Naive B cell (primary cell): Measurements from ENCODE around the gene OLFML3. TPM values are rescaled to one million over a fixed set of nuclear protein-coding genes. Genes with fewer than 3 reads are reported as not detected.

Experiments used
- ATAC-seq, 2 donors: fragments of 150-1000 bp; cut with Tn5 transposase; 2 replicates each; pipeline ENCODE4 v1.10.0; 2021; ENCODE audit warnings: low read depth in 2 of 2, mild to moderate bottlenecking in 2 of 2, moderate library complexity in 2 of 2
- DNase-seq: peaks from one replicate; pipeline ENCODE4 v3.0.0; 2022
- H3K27ac Mint-ChIP-seq, 6 donors: one replicate each; pipeline ENCODE4 v1.8.0; 2020 to 2022; ENCODE audit warnings: mild to moderate bottlenecking in 6 of 6, mixed read lengths in 6 of 6, moderate library complexity in 5 of 6, inconsistent platforms in 2 of 6
- H3K27me3 Mint-ChIP-seq, 3 donors: one replicate each; pipeline ENCODE4 v1.8.0; 2021 to 2022; ENCODE audit warnings: mixed read lengths in 3 of 3, mild to moderate bottlenecking in 1 of 3
- H3K36me3 Mint-ChIP-seq, 2 donors: one replicate each; pipeline ENCODE4 v1.8.0; 2020 to 2022; ENCODE audit warnings: mixed read lengths in 2 of 2, inconsistent platforms in 1 of 2, mild to moderate bottlenecking in 1 of 2
- H3K4me1 Mint-ChIP-seq, 3 donors: one replicate each; pipeline ENCODE4 v1.8.0; 2020 to 2022; ENCODE audit warnings: mixed read lengths in 3 of 3, inconsistent platforms in 1 of 3, mild to moderate bottlenecking in 1 of 3, moderate library complexity in 1 of 3
- H3K4me3 Mint-ChIP-seq, 8 donors: one replicate each; pipeline ENCODE4 v1.8.0; 2020 to 2022; ENCODE audit warnings: mild to moderate bottlenecking in 8 of 8, mixed read lengths in 8 of 8, moderate library complexity in 8 of 8, inconsistent platforms in 2 of 8
- H3K9me3 Mint-ChIP-seq, 7 donors: one replicate each; pipeline ENCODE4 v1.8.0; 2020 to 2022; ENCODE audit warnings: mixed read lengths in 7 of 7, mild to moderate bottlenecking in 5 of 7, inconsistent platforms in 2 of 7, moderate library complexity in 1 of 7
- polyA plus RNA-seq, 6 donors: library from polyadenylated mRNA; unstranded; fragments of 300-500 nt; fragmentation: Illumina TruSeq; gene quantifications; one replicate each; pipeline ENCODE4 v1.2.3, GENCODE V29; 2021; ENCODE audit warnings: low read depth in 6 of 6

Gene OLFML3
- polyA plus RNA-seq, 6 donors from 2014 or later, result not detected

DNA sequence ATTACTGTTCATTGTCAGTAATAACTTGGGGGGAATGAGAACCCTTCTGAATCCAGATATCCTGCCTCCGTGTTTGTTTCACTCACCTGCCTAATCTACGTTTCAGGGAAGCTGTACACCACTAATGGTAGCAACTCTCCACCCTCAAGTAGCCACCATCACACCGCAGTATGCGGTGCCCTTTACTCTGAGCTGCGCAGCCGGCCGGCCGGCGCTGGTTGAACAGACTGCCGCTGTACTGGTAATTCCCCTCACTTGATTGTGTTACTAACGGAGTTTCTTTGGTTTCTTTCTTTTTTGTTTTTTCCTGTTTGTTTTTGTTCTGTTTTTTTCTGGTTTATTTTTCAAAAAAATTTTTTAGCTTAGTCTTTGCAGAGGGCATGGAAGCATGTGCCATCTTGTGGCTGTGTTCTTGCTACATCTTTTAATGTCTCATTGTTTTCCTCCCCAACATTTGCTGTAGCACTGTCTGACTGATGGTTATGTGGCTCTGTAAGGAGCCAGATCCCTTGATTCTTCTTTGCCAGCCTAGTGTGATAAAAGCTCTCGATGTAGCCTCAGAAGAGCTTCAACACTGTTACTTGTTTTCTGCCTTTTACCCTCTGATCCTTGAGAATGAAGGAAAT lies 15.9 kb upstream of the OLFML3 start:
- no peaks in the 10 kb centered on the region for H3K4me1 Mint-ChIP-seq
- H3K36me3 Mint-ChIP-seq, result peaks cover 37 to 54% of the 10 kb centered on the region in 2 donors
- no peaks in the 10 kb centered on the region for H3K27me3 Mint-ChIP-seq
- DNase-seq, result no peak
- H3K27ac Mint-ChIP-seq, result peak overlapping the region in 2 of 6 donors; percentile 5 to 20
- peaks cover 0 to 2% (median 0%) of the 10 kb centered on the region in 7 donors for H3K9me3 Mint-ChIP-seq
- H3K4me3 Mint-ChIP-seq, result no peak overlapping the region
- ATAC-seq, result no peak

DNA sequence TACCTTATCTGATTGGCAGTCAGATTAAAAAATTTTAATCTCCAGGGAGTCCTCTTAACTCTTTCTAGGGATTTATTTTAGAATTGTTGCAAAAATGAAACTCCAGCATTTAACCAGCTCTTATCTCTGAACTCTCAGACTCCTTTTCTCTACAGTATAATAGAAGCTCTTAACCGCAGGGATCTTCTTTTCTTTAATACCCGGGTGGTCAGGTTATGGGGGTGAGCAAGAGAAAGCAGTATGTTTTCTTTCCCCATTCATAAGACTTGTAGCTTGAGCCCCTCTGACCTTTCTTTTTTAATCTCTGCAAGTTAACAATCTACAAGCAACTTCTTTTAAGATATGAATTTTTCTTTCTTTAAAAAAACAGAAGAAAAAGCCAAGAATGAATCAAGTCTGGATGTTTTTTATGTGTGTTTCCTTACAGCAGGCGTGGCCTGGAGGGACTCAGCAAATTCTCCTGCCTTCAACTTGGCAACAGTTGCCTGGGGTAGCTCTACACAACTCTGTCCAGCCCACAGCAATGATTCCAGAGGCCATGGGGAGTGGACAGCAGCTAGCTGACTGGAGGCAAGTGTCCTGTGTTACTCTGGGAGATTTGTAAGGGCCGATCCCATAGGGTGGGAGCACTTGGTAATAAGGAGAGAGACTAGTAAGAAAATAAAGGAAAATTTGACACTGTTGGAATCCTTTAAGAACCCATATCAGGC lies 13.4 kb upstream of the OLFML3 start:
- Mint-ChIP-seq H3K36me3 (peaks cover 42 to 64% of the 10 kb centered on the region in 2 donors), H3K27me3 (no peaks in the 10 kb centered on the region), H3K4me3 (no peak overlapping the region), H3K4me1 (no peaks in the 10 kb centered on the region), H3K9me3 (peaks cover 0 to 2% (median 0%) of the 10 kb centered on the region in 7 donors), H3K27ac (peak overlapping the region in 3 of 6 donors; percentile 44 to 94 (median 83))
- ATAC-seq (no peak), DNase-seq (no peak)

GRCh38 chr1:113972954-113973353 lies 6.3 kb upstream of the OLFML3 start:
- no peak for ATAC-seq
- H3K4me3 Mint-ChIP-seq, result no peak overlapping the region
- H3K27me3 Mint-ChIP-seq, result no peaks in the 10 kb centered on the region
- H3K27ac Mint-ChIP-seq, result peak overlapping the region in 2 of 6 donors; percentile 15 to 34
- H3K36me3 Mint-ChIP-seq, result peaks cover 36 to 43% of the 10 kb centered on the region in 2 donors
- no peaks in the 10 kb centered on the region for H3K9me3 Mint-ChIP-seq
- peaks cover 0 to 9% (median 3%) of the 10 kb centered on the region in 3 donors for H3K4me1 Mint-ChIP-seq
- DNase-seq, result no peak

GRCh38 chr1:113975211-113975895 lies 3.9 kb upstream of the OLFML3 start:
- peaks cover 7 to 13% (median 10%) of the 10 kb centered on the region in 3 donors for H3K4me1 Mint-ChIP-seq
- peaks cover 18 to 27% of the 10 kb centered on the region in 2 donors for H3K36me3 Mint-ChIP-seq
- H3K4me3 Mint-ChIP-seq, result no peak overlapping the region
- H3K27me3 Mint-ChIP-seq, result no peaks in the 10 kb centered on the region
- ATAC-seq, result no peak
- peak overlapping the region in 2 of 6 donors; percentile 10 to 95 for H3K27ac Mint-ChIP-seq
- DNase-seq, result no peak
- no peaks in the 10 kb centered on the region for H3K9me3 Mint-ChIP-seq

- H3K27ac Mint-ChIP-seq, result peak overlapping the region in 3 of 6 donors; percentile 26 to 67 (median 36)
- ATAC-seq, result peak in 1 of 2 donors; percentile 16
- H3K9me3 Mint-ChIP-seq, result no peaks in the 10 kb centered on the region
- DNase-seq, result no peak
- H3K36me3 Mint-ChIP-seq, result peaks cover 14 to 25% of the 10 kb centered on the region in 2 donors
- peaks cover 7 to 13% (median 10%) of the 10 kb centered on the region in 3 donors for H3K4me1 Mint-ChIP-seq
- H3K4me3 Mint-ChIP-seq, result no peak overlapping the region
- H3K27me3 Mint-ChIP-seq, result no peaks in the 10 kb centered on the region
These were observed 2.5 kb upstream of the OLFML3 start for GRCh38 chr1:113976609-113977278.

DNA sequence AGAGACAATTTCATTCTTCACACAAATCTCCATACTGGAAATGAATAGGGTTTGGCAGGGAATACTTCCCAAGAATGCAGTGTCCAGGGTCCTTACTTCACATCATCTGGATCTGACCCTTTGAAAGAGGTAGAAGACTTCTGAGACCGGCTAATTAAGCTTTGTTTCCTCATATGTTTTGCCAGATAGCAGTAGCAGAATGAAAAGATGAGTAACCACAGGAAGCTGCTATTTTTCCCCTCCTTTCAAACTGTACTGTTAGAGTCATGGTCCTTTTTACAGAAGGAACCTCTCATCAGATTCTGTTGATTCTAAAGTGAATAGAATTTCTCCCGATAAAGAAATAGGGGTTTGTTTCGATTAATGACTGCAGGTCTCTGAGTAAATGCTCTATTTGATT lies 1.4 kb upstream of the OLFML3 start:
- peaks cover 3 to 13% of the 10 kb centered on the region in 2 donors for H3K36me3 Mint-ChIP-seq
- ATAC-seq (no peak), DNase-seq (no peak)
- peaks cover 11 to 14% (median 13%) of the 10 kb centered on the region in 3 donors for H3K4me1 Mint-ChIP-seq
- no peak overlapping the region for H3K4me3 Mint-ChIP-seq
- peak overlapping the region in 1 of 6 donors; percentile 72 for H3K27ac Mint-ChIP-seq
- H3K9me3 Mint-ChIP-seq, result no peaks in the 10 kb centered on the region
- H3K27me3 Mint-ChIP-seq, result no peaks in the 10 kb centered on the region

DNA sequence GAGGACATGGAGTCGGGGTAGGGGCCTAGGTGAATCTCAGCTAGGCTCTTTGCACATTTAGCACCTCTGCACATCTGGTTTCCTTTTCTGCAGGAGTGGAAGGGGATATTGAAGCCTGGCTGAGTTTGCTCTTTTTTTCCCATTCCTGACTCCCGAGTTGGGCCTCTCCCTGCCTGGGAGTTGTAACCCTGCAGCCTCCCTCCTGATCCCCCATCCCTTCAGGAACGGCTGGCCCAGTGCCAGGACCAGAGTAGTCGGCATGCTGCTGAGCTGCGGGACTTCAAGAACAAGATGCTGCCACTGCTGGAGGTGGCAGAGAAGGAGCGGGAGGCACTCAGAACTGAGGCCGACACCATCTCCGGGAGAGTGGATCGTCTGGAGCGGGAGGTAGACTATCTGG lies 836 bp downstream of the OLFML3 start:
- peaks cover 0 to 2% of the 10 kb centered on the region in 2 donors for H3K36me3 Mint-ChIP-seq
- DNase-seq, result no peak
- H3K4me3 Mint-ChIP-seq, result no peak overlapping the region
- no peak overlapping the region for H3K27ac Mint-ChIP-seq
- H3K27me3 Mint-ChIP-seq, result no peaks in the 10 kb centered on the region
- H3K9me3 Mint-ChIP-seq, result no peaks in the 10 kb centered on the region
- H3K4me1 Mint-ChIP-seq, result peaks cover 8 to 20% (median 13%) of the 10 kb centered on the region in 3 donors
- ATAC-seq, result no peak

- Mint-ChIP-seq H3K9me3 (peaks cover 0 to 4% (median 0%) of the 10 kb centered on the region in 7 donors), H3K27me3 (peaks cover 0 to 9% (median 0%) of the 10 kb centered on the region in 3 donors), H3K27ac (peak overlapping the region in 1 of 6 donors; percentile 91), H3K36me3 (peaks cover 0 to 8% of the 10 kb centered on the region in 2 donors), H3K4me1 (peaks cover 4 to 20% (median 8%) of the 10 kb centered on the region in 3 donors), H3K4me3 (peak overlapping the region in 1 of 8 donors; percentile 50)
- DNase-seq, result no peak
- ATAC-seq, result no peak
These were observed 3.0 kb downstream of the OLFML3 start for GRCh38 chr1:113981962-113982931.

DNA sequence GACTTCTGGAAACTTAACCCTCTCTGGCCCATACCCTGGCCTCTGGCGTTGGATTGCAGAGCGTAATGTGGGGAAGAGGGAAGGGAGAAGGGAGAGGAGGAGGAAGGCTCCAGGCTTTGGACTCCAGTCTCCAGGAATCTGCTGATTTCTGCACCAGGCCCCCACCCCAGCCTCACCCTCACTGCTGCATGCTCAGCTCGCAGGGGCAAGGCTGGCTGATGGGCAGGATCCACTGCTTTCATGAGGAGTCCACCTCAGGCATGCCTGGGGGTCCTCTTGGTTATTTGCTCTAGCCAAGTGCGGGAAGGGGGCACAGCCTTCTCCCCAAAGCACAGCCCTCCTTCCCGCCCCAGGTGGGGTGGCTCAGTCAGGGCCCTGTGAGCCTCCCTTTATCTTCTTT lies 3.7 kb downstream of the OLFML3 start:
- Mint-ChIP-seq H3K27ac (peak overlapping the region in 1 of 6 donors; percentile 91), H3K4me3 (peak overlapping the region in 1 of 8 donors; percentile 50), H3K27me3 (peaks cover 0 to 14% (median 0%) of the 10 kb centered on the region in 3 donors), H3K4me1 (peaks cover 4 to 20% (median 8%) of the 10 kb centered on the region in 3 donors), H3K36me3 (peaks cover 0 to 8% of the 10 kb centered on the region in 2 donors), H3K9me3 (peaks cover 0 to 4% (median 0%) of the 10 kb centered on the region in 7 donors)
- ATAC-seq (no peak), DNase-seq (no peak)

DNA sequence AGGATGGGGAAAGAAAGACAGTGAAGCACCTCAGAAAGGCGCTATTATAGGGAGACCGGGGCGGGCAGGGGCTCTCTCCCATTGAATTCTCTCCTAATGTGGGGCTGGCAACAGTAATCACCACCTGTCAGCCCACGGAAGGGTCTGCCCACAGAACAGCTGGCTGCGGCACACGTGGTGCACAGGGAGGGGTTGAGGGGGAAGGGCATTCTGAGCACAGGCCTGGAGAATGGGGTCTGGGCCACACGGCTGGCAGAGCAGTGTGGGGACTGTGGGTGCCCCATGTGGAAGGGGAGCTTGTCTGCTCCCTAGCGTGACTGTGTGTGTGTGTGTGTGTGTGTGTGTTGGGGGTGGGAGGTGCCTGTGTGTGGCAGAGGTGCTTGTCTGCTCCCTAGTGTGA lies 4.1 kb downstream of the OLFML3 start:
- peak overlapping the region in 1 of 6 donors; percentile 33 for H3K27ac Mint-ChIP-seq
- ATAC-seq, result no peak
- peaks cover 0 to 14% (median 0%) of the 10 kb centered on the region in 3 donors for H3K27me3 Mint-ChIP-seq
- H3K9me3 Mint-ChIP-seq, result peaks cover 0 to 5% (median 0%) of the 10 kb centered on the region in 7 donors
- no peak for DNase-seq
- peaks cover 4 to 20% (median 8%) of the 10 kb centered on the region in 3 donors for H3K4me1 Mint-ChIP-seq
- no peak overlapping the region for H3K4me3 Mint-ChIP-seq
- peaks cover 0 to 8% of the 10 kb centered on the region in 2 donors for H3K36me3 Mint-ChIP-seq

DNA sequence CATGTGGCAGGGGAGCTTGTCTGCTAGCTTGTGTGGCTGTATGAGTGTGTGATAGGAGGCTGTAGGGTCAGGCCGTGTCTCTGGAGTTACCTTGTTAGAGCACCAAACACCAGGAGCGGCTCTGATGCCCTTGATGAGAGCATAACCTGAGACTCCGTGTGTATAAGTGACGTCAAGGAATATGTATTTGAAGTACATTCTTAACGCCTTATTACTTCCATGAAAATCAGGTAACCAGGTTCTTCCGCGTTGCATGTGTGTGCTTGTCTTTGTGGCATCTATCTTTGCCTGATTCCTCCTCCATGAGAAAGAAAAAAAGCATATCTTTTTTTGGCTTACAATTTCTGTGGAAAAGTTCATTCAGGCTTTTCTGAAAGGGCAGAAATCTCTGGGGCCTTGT lies 4.6 kb downstream of the OLFML3 start:
- H3K4me1 Mint-ChIP-seq, result peaks cover 3 to 17% (median 8%) of the 10 kb centered on the region in 3 donors
- no peak for DNase-seq
- H3K27ac Mint-ChIP-seq, result peak overlapping the region in 1 of 6 donors; percentile 24
- no peak overlapping the region for H3K4me3 Mint-ChIP-seq
- ATAC-seq, result no peak
- H3K36me3 Mint-ChIP-seq, result peaks cover 1 to 8% of the 10 kb centered on the region in 2 donors
- peaks cover 1 to 17% (median 2%) of the 10 kb centered on the region in 3 donors for H3K27me3 Mint-ChIP-seq
- H3K9me3 Mint-ChIP-seq, result peaks cover 0 to 9% (median under 1%) of the 10 kb centered on the region in 7 donors

DNA sequence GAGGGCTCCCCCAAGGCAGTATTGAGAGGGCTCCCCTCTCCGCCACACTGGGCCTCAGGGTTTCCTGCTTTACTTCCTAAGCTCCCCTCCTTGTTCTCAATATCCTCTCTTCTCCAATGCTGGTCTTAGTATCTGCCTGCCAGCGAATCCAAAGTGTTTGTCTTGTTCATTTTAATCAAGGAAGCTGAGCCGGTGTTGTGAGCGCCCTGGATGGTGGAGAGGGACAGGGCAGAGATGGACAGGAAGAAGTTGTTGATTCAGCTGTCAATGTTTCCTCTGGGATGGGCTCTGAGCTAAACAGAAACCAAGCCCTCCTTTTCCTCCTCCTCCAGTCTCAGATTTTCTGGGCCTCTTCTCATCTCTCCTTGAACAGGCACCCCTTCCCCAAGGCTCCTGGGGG lies 5.4 kb downstream of the OLFML3 start:
- no peak for ATAC-seq
- DNase-seq, result no peak
- Mint-ChIP-seq H3K27ac (peak overlapping the region in 1 of 6 donors; percentile 59), H3K4me3 (no peak overlapping the region), H3K4me1 (peaks cover 0 to 10% (median 4%) of the 10 kb centered on the region in 3 donors), H3K9me3 (peaks cover 0 to 12% (median 2%) of the 10 kb centered on the region in 7 donors), H3K27me3 (peaks cover 3 to 26% (median 5%) of the 10 kb centered on the region in 3 donors), H3K36me3 (peaks cover 4 to 8% of the 10 kb centered on the region in 2 donors)
